Neural progenitor cell (in vitro differentiated cells): ENCODE data around the gene PPP4R3B. TPM values are rescaled to one million over a fixed set of nuclear protein-coding genes. Genes with fewer than 3 reads are reported as not detected.

Source experiments
- DNase-seq: peaks from one replicate; pipeline ENCODE4 v3.0.0-alpha.2; 2016; ENCODE audit warnings: low spot score
- H2AFZ ChIP-seq: fragments of 200-600 bp; sonication (generic); replicated peaks from 2 replicates; pipeline ENCODE4 v1.6.1; 2016; ENCODE audit warnings: antibody characterized with exemption
- H3F3A ChIP-seq: fragments of 200-600 bp; sonication (generic); 2 replicates; pipeline ENCODE4 v1.6.1; 2016; ENCODE audit warnings: antibody characterized with exemption, low read depth
- H3K27ac ChIP-seq: fragments of 200-600 bp; sonication (generic); 2 replicates; pipeline ENCODE4 v1.5.1; 2016; ENCODE audit warnings: mild to moderate bottlenecking
- H3K27me3 ChIP-seq: fragments of 200-600 bp; sonication (generic); 2 replicates; pipeline ENCODE4 v1.6.1; 2016; ENCODE audit warnings: mild to moderate bottlenecking, moderate library complexity
- H3K36me3 ChIP-seq: fragments of 200-600 bp; sonication (generic); 2 replicates; pipeline ENCODE4 v1.5.1; 2016
- H3K4me1 ChIP-seq: fragments of 200-600 bp; sonication (generic); 2 replicates; pipeline ENCODE4 v1.6.1; 2016; ENCODE audit warnings: mixed run types
- H3K4me2 ChIP-seq: fragments of 200-600 bp; sonication (generic); 2 replicates; pipeline ENCODE4 v1.6.1; 2016
- H3K4me3 ChIP-seq: fragments of 200-600 bp; sonication (generic); 2 replicates; pipeline ENCODE4 v1.5.1; 2016
- H3K79me2 ChIP-seq: fragments of 200-600 bp; sonication (generic); 2 replicates; pipeline ENCODE4 v1.6.1; 2016; ENCODE audit warnings: low read depth
- H3K9ac ChIP-seq: fragments of 200-600 bp; sonication (generic); 2 replicates; pipeline ENCODE4 v1.6.1; 2016
- H3K9me3 ChIP-seq: fragments of 200-600 bp; sonication (generic); 2 replicates; pipeline ENCODE4 v1.5.1; 2016; ENCODE audit warnings: low read depth
- H4K20me1 ChIP-seq: fragments of 200-600 bp; sonication (generic); 2 replicates; pipeline ENCODE4 v1.6.1; 2016; ENCODE audit warnings: low read depth
- H3K27ac Mint-ChIP-seq: 3 replicates; pipeline ENCODE4 v1.8.0; 2021; ENCODE audit warnings: mixed read lengths
- H3K27me3 Mint-ChIP-seq: 2 replicates; pipeline ENCODE4 v1.8.0; 2022; ENCODE audit warnings: low read depth, mild to moderate bottlenecking, inconsistent platforms, moderate library complexity, mixed read lengths; ENCODE audit not compliant: insufficient read depth
- H3K36me3 Mint-ChIP-seq: 3 replicates; pipeline ENCODE4 v1.8.0; 2021; ENCODE audit warnings: mixed read lengths
- H3K4me1 Mint-ChIP-seq: 3 replicates; pipeline ENCODE4 v1.8.0; 2021; ENCODE audit warnings: mixed read lengths
- H3K4me3 Mint-ChIP-seq: 3 replicates; pipeline ENCODE4 v1.8.0; 2021; ENCODE audit warnings: mild to moderate bottlenecking, moderate library complexity, mixed read lengths
- H3K9me3 Mint-ChIP-seq: 3 replicates; pipeline ENCODE4 v1.8.0; 2020; ENCODE audit warnings: mixed read lengths
- EZH2 ChIP-seq: fragments of 200-600 bp; sonication (generic); IDR thresholded peaks from 2 replicates; pipeline ENCODE4 v1.6.1; 2017; ENCODE audit warnings: antibody characterized with exemption, mild to moderate bottlenecking, moderate library complexity
- EZH2phosphoT487 ChIP-seq: fragments of 200-600 bp; sonication (generic); IDR thresholded peaks from 2 replicates; pipeline ENCODE4 v1.6.1; 2017; ENCODE audit warnings: antibody characterized with exemption
- total RNA-seq: library from RNA; depleted of rRNA; stranded (reverse); fragments of >200 nt; gene quantifications from 2 replicates; pipeline ENCODE4 v1.2.3, GENCODE V29; 2015; ENCODE audit warnings: low replicate concordance
- TF ChIP-seq, protein P1 (sequence below): fragments of 200-600 bp; sonication (generic); IDR thresholded peaks from 2 replicates; pipeline ENCODE4 v1.5.1; 2017; ENCODE audit warnings: antibody characterized with exemption, mild to moderate bottlenecking

The PPP4R3B gene
- total RNA-seq, 1 donor from 2014 or later, result 71.2 TPM

GRCh38 chr2:55595536-55595935 lies 21.9 kb downstream of the PPP4R3B start:
- Mint-ChIP-seq H3K4me1 (no peaks in the 10 kb centered on the region), H3K27me3 (no peaks in the 10 kb centered on the region), H3K36me3 (peaks cover 7% of the 10 kb centered on the region), H3K27ac (no peak overlapping the region), H3K9me3 (no peaks in the 10 kb centered on the region), H3K4me3 (no peak overlapping the region)
- TF ChIP-seq, protein P1, sequence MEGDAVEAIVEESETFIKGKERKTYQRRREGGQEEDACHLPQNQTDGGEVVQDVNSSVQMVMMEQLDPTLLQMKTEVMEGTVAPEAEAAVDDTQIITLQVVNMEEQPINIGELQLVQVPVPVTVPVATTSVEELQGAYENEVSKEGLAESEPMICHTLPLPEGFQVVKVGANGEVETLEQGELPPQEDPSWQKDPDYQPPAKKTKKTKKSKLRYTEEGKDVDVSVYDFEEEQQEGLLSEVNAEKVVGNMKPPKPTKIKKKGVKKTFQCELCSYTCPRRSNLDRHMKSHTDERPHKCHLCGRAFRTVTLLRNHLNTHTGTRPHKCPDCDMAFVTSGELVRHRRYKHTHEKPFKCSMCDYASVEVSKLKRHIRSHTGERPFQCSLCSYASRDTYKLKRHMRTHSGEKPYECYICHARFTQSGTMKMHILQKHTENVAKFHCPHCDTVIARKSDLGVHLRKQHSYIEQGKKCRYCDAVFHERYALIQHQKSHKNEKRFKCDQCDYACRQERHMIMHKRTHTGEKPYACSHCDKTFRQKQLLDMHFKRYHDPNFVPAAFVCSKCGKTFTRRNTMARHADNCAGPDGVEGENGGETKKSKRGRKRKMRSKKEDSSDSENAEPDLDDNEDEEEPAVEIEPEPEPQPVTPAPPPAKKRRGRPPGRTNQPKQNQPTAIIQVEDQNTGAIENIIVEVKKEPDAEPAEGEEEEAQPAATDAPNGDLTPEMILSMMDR, result no peak
- TF ChIP-seq EZH2phosphoT487, result no peak
- no peak for TF ChIP-seq EZH2
- Histone ChIP-seq H3K4me2 (no peak overlapping the region), H3K9ac (no peak overlapping the region), H3K27ac (no peak overlapping the region), H3K4me1 (no peaks in the 10 kb centered on the region), H3K27me3 (no peaks in the 10 kb centered on the region), H3K79me2 (peaks cover 9% of the 10 kb centered on the region), H3K4me3 (no peak overlapping the region), H4K20me1 (no peaks in the 10 kb centered on the region), H3K9me3 (no peaks in the 10 kb centered on the region), H3K36me3 (no peaks in the 10 kb centered on the region), H3F3A (no peaks in the 10 kb centered on the region), H2AFZ (no peak overlapping the region)
- DNase-seq, result no peak

DNA sequence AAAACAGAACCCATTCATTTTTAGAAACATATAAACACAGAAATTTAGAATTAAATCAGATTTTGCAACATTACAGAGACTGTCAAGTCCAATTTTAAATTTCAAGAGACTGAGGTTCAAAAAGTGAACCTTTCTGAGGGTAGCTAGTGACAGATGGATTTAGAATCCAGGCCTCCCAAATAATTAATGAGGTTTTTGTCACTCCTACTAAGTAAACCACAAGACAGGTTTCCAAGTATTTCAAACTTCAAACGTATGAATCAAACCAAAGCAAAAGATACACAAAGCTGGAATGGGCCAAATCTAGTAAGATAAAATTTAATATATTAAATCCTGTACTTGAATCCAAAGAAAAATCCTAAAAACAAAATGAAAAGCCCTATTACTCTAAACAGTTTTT lies 25.3 kb downstream of the PPP4R3B start:
- no peaks in the 10 kb centered on the region for H3K9me3 ChIP-seq
- H2AFZ ChIP-seq, result no peak overlapping the region
- Mint-ChIP-seq H3K27me3 (no peaks in the 10 kb centered on the region), H3K4me1 (no peaks in the 10 kb centered on the region), H3K36me3 (peaks cover 4% of the 10 kb centered on the region), H3K4me3 (no peak overlapping the region), H3K9me3 (no peaks in the 10 kb centered on the region), H3K27ac (no peak overlapping the region)
- H3K36me3 ChIP-seq, result peaks cover 11% of the 10 kb centered on the region
- no peak overlapping the region for H3K4me2 ChIP-seq
- no peaks in the 10 kb centered on the region for H4K20me1 ChIP-seq
- DNase-seq, result no peak
- H3F3A ChIP-seq, result no peaks in the 10 kb centered on the region
- H3K4me3 ChIP-seq, result no peak overlapping the region
- H3K4me1 ChIP-seq, result no peaks in the 10 kb centered on the region
- no peaks in the 10 kb centered on the region for H3K27me3 ChIP-seq
- no peak for TF ChIP-seq EZH2phosphoT487
- TF ChIP-seq, protein P1, result no peak
- TF ChIP-seq EZH2, result no peak
- peaks cover 16% of the 10 kb centered on the region for H3K79me2 ChIP-seq
- no peak overlapping the region for H3K27ac ChIP-seq
- H3K9ac ChIP-seq, result no peak overlapping the region

DNA sequence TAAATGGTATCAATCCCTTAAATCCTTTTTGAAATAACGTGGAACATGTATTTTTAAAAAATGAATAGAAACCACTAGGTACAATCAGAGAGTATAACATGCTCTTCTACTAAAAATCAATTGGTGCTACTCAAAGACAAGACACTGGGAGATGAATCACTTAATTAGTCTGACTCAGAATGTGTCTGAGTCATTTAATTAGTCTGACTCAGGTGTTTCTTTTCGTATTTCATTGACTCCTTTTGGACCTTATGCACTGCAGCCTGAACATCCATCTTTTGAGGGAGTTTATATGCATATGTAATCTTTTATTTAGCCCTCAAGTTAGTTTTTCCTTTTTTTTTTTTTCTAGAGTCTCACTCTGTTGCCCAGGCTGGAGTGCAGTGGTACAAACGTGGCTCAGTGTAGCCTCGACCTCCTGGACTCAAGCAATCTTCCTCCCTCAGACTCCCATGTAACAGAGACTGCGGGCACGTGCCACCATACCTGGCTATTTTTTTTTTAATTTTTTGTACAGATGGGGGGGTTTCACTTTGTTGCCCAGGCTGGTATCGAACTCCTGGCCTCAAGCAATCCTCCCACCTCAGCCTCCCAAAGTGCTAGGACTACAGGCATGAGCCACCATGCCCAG lies 26.5 kb downstream of the PPP4R3B start:
- DNase-seq, result no peak
- no peaks in the 10 kb centered on the region for H3K9me3 ChIP-seq
- no peak overlapping the region for H3K9ac ChIP-seq
- Mint-ChIP-seq H3K27me3 (no peaks in the 10 kb centered on the region), H3K36me3 (no peaks in the 10 kb centered on the region), H3K4me3 (no peak overlapping the region), H3K4me1 (no peaks in the 10 kb centered on the region), H3K9me3 (no peaks in the 10 kb centered on the region), H3K27ac (no peak overlapping the region)
- H3K79me2 ChIP-seq, result peaks cover 16% of the 10 kb centered on the region
- no peaks in the 10 kb centered on the region for H3F3A ChIP-seq
- H3K4me1 ChIP-seq, result no peaks in the 10 kb centered on the region
- H3K36me3 ChIP-seq, result peaks cover 11% of the 10 kb centered on the region
- no peaks in the 10 kb centered on the region for H4K20me1 ChIP-seq
- TF ChIP-seq EZH2phosphoT487 (no peak), EZH2 (no peak)
- TF ChIP-seq, protein P1, result no peak
- no peaks in the 10 kb centered on the region for H3K27me3 ChIP-seq
- H2AFZ ChIP-seq, result no peak overlapping the region
- no peak overlapping the region for H3K27ac ChIP-seq
- H3K4me2 ChIP-seq, result no peak overlapping the region
- no peak overlapping the region for H3K4me3 ChIP-seq
